Measurements from ENCODE around the gene GIT2.

GIT2 gene

GRCh38 chr12:110015132-110015531, 19.0 kb upstream of the GIT2 start:
- H3K27ac ChIP-seq (ENCODE audit: low read length): no peak overlapping the region; the same call in 1 of the 2 replicates
- no peaks in the 10 kb centered on the region for H3K9me2 ChIP-seq (replicated peaks; ENCODE audit: insufficient read depth, low read length)
- no peaks in the 10 kb centered on the region for H3K9me3 ChIP-seq (replicated peaks; ENCODE audit: insufficient read depth, low read length)
- H3K27me3 ChIP-seq (replicated peaks; ENCODE audit: insufficient read depth, low read length): no peaks in the 10 kb centered on the region
- no peak for TF ChIP-seq EZH2 (optimal IDR thresholded peaks at IDR 0.05; ENCODE audit: low read depth, low read length)
- 0 out of 2 replicates have a peak, but pooled peaks have one; percentile 4 for TF ChIP-seq CTCF (IDR thresholded peaks at IDR 0.05; ENCODE audit: low read length)
- TF ChIP-seq EZH2phosphoT487 (IDR thresholded peaks at IDR 0.05; ENCODE audit: low read length): no peak
- peaks cover 7% of the 10 kb centered on the region for H3F3A ChIP-seq (ENCODE audit: insufficient read depth, low read length)
- peak overlapping the region; percentile 21; the same call in 1 of the 2 replicates for H3K4me2 ChIP-seq (ENCODE audit: low read depth, low read length)
- peaks cover 11% of the 10 kb centered on the region for H3K79me2 ChIP-seq (ENCODE audit: low read length)
- H3K4me3 ChIP-seq (ENCODE audit: low read length): no peak overlapping the region
- H3K4me1 ChIP-seq (ENCODE audit: low read length): peaks cover 17% of the 10 kb centered on the region
- H3K36me3 ChIP-seq (replicated peaks; ENCODE audit: insufficient read depth, low read length): no peaks in the 10 kb centered on the region; the same call in 1 of the 2 replicates
- DNase-seq: peak; percentile 18
- H3K9ac ChIP-seq (ENCODE audit: low read length): no peak overlapping the region
- H4K20me1 ChIP-seq (ENCODE audit: insufficient read depth, low read length): no peaks in the 10 kb centered on the region
- no peak overlapping the region for H2AFZ ChIP-seq (ENCODE audit: low read length)

GRCh38 chr12:110012659-110013058, 16.5 kb upstream of the GIT2 start:
- Histone ChIP-seq H3K4me1 (ENCODE audit: low read length) (peaks cover 17% of the 10 kb centered on the region), H3K27me3 (replicated peaks; ENCODE audit: insufficient read depth, low read length) (no peaks in the 10 kb centered on the region), H3K9ac (ENCODE audit: low read length) (no peak overlapping the region), H3F3A (ENCODE audit: insufficient read depth, low read length) (peaks cover 7% of the 10 kb centered on the region), H3K9me3 (replicated peaks; ENCODE audit: insufficient read depth, low read length) (no peaks in the 10 kb centered on the region), H3K9me2 (replicated peaks; ENCODE audit: insufficient read depth, low read length) (no peaks in the 10 kb centered on the region), H3K36me3 (replicated peaks; ENCODE audit: insufficient read depth, low read length) (no peaks in the 10 kb centered on the region), H2AFZ (ENCODE audit: low read length) (no peak overlapping the region), H3K4me2 (ENCODE audit: low read depth, low read length) (peak overlapping the region; percentile 68; the same call in 1 of the 2 replicates), H3K27ac (ENCODE audit: low read length) (peak overlapping the region; percentile 13; the same call in 1 of the 2 replicates), H3K79me2 (ENCODE audit: low read length) (peaks cover 23% of the 10 kb centered on the region), H4K20me1 (ENCODE audit: insufficient read depth, low read length) (no peaks in the 10 kb centered on the region), H3K4me3 (ENCODE audit: low read length) (no peak overlapping the region)
- no peak for DNase-seq
- no peak for TF ChIP-seq CTCF (IDR thresholded peaks at IDR 0.05; ENCODE audit: low read length)
- no peak for TF ChIP-seq EZH2phosphoT487 (IDR thresholded peaks at IDR 0.05; ENCODE audit: low read length)
- TF ChIP-seq EZH2 (optimal IDR thresholded peaks at IDR 0.05; ENCODE audit: low read depth, low read length): no peak

- H3K27me3 ChIP-seq (replicated peaks; ENCODE audit: insufficient read depth, low read length): no peaks in the 10 kb centered on the region
- peaks cover 27% of the 10 kb centered on the region for H3K79me2 ChIP-seq (ENCODE audit: low read length)
- no peaks in the 10 kb centered on the region for H3K36me3 ChIP-seq (replicated peaks; ENCODE audit: insufficient read depth, low read length)
- peaks cover 17% of the 10 kb centered on the region for H3K4me1 ChIP-seq (ENCODE audit: low read length)
- peak overlapping the region; percentile 31; the same call in 1 of the 2 replicates for H3K9ac ChIP-seq (ENCODE audit: low read length)
- no peaks in the 10 kb centered on the region for H4K20me1 ChIP-seq (ENCODE audit: insufficient read depth, low read length)
- peak overlapping the region; percentile 68; the same call in 1 of the 2 replicates for H3K4me2 ChIP-seq (ENCODE audit: low read depth, low read length)
- H3K9me3 ChIP-seq (replicated peaks; ENCODE audit: insufficient read depth, low read length): no peaks in the 10 kb centered on the region
- DNase-seq: peak; percentile 19
- no peaks in the 10 kb centered on the region for H3K9me2 ChIP-seq (replicated peaks; ENCODE audit: insufficient read depth, low read length)
- peaks cover 7% of the 10 kb centered on the region for H3F3A ChIP-seq (ENCODE audit: insufficient read depth, low read length)
- peak overlapping the region; percentile 42; the same call in 1 of the 2 replicates for H3K4me3 ChIP-seq (ENCODE audit: low read length)
- H2AFZ ChIP-seq (ENCODE audit: low read length): no peak overlapping the region
- TF ChIP-seq CTCF (IDR thresholded peaks at IDR 0.05; ENCODE audit: low read length): no peak
- no peak for TF ChIP-seq EZH2phosphoT487 (IDR thresholded peaks at IDR 0.05; ENCODE audit: low read length)
- TF ChIP-seq EZH2 (optimal IDR thresholded peaks at IDR 0.05; ENCODE audit: low read depth, low read length): no peak
- H3K27ac ChIP-seq (ENCODE audit: low read length): peak overlapping the region; percentile 65; the same call in 1 of the 2 replicates
Observed at GRCh38 chr12:110012137-110012536, 16.0 kb upstream of the GIT2 start.

Data from MM.1S (cell line).